SK-MEL-5 (cell line): ENCODE data around the gene TAS1R3. TPM values are rescaled to one million over a fixed set of nuclear protein-coding genes. Genes with fewer than 3 reads are reported as not detected.

Experiments
- DNase-seq: peaks from one replicate; pipeline ENCODE4 v3.0.0-alpha.2; 2016; ENCODE audit warnings: low read depth, low spot score
- in situ Hi-C: cut with HindIII; loops from 2 replicates; pipeline ENCODE4 v1.10.0; 2016; ENCODE audit warnings: low sequenced_read_pairs, high pct_unique_total_duplicates, low pct_unique_long_range_greater_than_20kb
- total RNA-seq: library from RNA; depleted of rRNA; stranded (reverse); fragments of >200 nt; shearing (Covaris generic); gene quantifications from 2 replicates; pipeline ENCODE4 v1.2.3, GENCODE V29; 2014

Gene TAS1R3
- total RNA-seq, 1 experiment from 2014 or later = not detected

- in situ Hi-C loops = no loop called here
- DNase-seq = no peak
Measured at GRCh38 chr1:1306070-1306660, 24.9 kb upstream of the TAS1R3 start.

GRCh38 chr1:1306661-1307260 lies 24.3 kb upstream of the TAS1R3 start:
- no peak for DNase-seq
- in situ Hi-C loops = no loop called here

GRCh38 chr1:1307261-1307922 lies 23.7 kb upstream of the TAS1R3 start:
- in situ Hi-C loops = no loop called here
- DNase-seq = no peak

DNA sequence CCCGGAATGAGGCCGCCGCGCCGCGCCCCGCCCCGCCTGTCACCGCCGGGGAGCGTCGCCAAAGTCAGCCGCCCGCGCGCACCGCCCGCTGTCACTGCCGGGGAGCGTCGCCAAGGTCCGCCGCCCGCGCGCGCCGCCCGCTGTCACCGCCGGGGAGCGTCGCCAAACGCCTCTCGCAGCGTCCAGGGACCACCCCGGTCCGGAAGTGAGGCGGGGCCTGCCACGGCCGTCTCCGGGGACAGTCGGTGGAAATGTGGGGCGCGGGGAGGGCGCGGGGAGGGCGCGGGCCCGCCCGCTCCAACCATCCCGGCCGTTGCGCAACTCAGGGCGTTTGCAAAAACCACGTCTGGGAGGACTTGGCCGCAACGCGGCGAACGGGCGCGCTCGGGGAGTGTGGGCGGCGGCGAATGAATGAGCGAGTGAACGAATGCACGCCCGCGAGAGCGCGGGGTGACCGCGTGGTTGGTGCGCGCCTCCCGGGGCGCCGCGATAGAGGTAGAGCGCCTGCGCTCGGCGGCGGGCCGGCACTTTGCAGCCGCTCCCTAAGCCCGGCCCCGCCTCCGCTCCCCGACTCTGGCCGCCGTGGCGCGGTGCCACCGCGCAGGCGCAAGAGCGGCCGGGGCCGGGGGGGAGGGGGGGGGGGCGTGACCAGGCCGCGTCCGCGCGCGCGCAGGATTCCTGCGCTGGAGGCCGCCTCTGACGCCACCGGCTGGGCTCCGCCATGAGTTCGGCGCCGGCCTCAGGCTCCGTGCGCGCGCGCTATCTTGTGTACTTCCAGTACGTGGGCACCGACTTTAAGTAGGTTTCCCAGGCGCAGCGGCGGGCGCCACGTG lies 22.9 kb upstream of the TAS1R3 start, which contains the start of the genes ACAP3 and PUSL1:
ACAP3 (minus strand) TSS at position 8 of the 833 bp plus-strand sequence. CDS start 115 bp downstream, outside the sequence.
PUSL1 (plus strand) TSS at position 675 of the 833 bp plus-strand sequence; CDS start at position 722, 47 bp downstream.
- DNase-seq = peak; percentile 81
- in situ Hi-C loops = no loop called here

GRCh38 chr1:1308756-1309250 lies 22.3 kb upstream of the TAS1R3 start:
- DNase-seq = no peak
- in situ Hi-C loops = no loop called here

- in situ Hi-C loops = no loop called here
Measured at GRCh38 chr1:1309251-1310108, 21.6 kb upstream of the TAS1R3 start.

DNA sequence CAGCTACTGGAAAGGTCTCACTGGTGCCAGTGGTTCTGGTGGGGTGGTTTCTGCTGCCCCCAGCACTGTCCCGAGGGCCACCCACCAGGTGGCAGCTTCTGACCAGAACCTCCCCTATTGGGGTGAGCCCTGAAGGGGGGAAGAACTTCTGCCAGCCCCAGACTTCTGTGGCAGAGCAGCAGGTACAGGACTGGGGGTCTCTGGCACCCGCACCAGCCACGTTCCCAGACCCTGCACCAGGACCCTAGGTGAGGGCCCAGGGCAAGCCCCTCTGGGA lies 21.0 kb upstream of the TAS1R3 start:
- no peak for DNase-seq

More at GRCh38 chr1:1309251-1310108, 21.6 kb upstream of the TAS1R3 start:
- DNase-seq = no peak

DNA sequence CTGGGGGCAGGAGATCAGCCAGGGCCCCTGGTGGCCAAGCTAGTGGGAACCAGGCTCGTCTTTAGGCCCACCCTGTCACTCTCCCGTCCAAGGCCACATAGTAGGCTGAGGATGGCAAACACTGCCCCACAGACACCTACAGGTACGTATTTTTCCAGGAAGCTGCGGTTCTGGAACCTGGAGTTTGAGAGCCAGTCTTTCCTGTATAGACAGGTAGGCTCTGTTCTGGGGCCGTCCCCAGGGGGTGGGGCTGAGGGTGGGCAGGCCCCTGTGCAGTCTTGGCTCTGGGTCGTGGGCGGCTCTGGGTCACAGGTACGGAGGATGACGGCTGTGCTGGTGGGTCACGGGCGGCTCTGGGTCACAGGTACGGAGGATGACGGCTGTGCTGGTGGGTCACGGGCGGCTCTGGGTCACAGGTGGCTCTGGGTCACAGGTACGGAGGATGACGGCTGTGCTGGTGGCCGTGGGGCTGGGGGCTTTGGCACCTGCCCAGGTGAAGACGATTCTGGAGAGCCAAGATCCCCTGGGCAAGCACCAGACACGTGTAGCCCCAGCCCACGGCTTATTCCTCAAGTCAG lies 20.5 kb upstream of the TAS1R3 start:
- DNase-seq = no peak

More for the DNA sequence above, 21.0 kb upstream of the TAS1R3 start:
- in situ Hi-C loops = no loop called here

GRCh38 chr1:1311107-1312104 lies 19.7 kb upstream of the TAS1R3 start:
- DNase-seq = no peak
- in situ Hi-C loops = no loop called here

More for the DNA sequence above, 20.5 kb upstream of the TAS1R3 start:
- in situ Hi-C loops = no loop called here

GRCh38 chr1:1312450-1313314 lies 18.4 kb upstream of the TAS1R3 start:
- in situ Hi-C loops = no loop called here
- no peak for DNase-seq

DNA sequence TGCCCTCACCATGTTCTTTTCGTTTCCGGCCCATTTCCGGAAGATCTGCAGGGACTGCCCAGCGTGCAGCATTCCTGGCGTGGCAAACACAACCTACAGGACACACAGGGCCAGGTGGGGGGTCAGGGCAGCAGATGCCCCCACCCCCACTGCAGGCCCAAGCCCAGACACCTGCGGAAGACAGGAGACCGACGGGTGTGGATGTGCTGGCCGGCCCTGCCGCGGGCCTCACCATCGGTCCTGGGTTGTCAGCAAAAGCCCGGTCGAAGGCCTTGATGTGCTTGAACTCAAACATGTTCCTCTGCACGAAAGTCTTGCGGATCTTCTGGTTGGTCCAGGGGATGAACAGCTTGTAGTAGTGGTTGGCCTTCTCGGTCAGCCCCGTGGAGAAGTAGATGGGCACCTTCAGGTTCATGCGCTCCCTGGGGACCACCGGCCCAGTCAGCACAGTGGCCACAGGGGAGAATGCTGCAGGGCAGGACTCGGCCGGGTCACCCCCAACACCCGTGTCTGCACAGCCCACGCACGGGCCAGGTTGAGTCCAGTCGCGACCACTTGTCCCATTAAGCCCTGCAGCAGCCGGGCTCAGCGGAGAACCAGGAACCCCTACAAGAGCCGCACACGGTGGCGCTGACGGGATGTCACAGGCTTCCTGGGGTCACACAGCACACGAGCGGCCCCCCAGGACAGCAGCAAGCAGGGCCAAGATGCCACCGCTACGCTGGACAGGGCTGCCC lies 17.4 kb upstream of the TAS1R3 start:
- DNase-seq = no peak
- in situ Hi-C loops = no loop called here

DNA sequence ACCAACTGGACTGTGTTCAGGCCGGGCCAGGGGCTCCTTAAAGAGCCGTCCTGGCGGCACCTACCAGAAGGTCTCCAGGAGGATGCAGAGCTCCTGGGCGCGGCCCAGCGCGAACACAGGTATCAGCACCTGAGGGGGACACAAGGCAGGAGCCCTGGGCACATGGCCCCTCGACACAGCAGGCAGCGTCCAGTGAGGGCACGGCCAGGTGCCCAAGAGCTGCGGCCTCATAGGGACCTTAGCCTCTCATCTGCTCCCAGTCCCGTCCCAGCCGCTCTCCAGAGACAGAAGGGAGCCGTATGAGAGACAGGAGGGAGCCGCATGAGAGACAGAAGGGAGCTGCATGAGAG lies 16.9 kb upstream of the TAS1R3 start:
- in situ Hi-C loops = no loop called here
- DNase-seq = no peak

DNA sequence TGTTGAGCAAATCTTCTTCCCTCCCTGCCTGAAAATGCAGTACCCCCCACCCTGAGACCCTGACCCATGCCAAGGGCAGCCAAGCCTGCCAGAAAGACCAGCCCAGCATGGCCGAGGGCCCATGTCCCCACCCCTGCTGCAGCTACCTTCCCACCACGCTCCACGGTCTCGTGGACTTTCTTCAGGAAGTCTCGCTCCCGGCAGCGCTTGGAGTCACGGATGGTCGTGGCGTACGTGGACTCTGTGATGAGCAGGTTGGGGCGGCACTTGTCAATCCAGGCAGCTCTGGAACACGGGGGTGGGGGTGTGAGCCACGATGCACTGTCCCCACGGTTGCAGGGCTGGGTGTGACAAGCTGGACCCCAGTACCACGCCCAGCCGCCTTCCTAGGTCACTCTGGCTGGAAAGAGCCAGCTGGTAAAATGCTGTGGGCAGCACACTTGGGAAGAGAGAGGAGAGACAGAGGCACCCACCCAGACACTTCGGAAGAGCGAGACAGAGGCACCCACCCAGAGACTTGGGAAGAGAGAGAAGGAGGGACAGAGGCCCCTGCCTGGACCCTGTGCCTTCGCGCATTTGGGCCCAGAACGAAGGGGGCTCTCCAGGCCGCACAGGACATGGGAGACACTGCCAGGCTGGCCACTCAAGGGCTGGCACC lies 16.3 kb upstream of the TAS1R3 start:
- no peak for DNase-seq
- in situ Hi-C loops = no loop called here

GRCh38 chr1:1315435-1315954 lies 15.6 kb upstream of the TAS1R3 start:
- DNase-seq = no peak
- in situ Hi-C loops = no loop called here
